ENCODE data around the gene SUZ12. TPM values are rescaled to one million over a fixed set of nuclear protein-coding genes. Genes with fewer than 3 reads are reported as not detected.

SUZ12 gene
- total RNA-seq, 6 donors from 2014 or later = 8.5 to 38.5 (median 18.7) TPM

DNA sequence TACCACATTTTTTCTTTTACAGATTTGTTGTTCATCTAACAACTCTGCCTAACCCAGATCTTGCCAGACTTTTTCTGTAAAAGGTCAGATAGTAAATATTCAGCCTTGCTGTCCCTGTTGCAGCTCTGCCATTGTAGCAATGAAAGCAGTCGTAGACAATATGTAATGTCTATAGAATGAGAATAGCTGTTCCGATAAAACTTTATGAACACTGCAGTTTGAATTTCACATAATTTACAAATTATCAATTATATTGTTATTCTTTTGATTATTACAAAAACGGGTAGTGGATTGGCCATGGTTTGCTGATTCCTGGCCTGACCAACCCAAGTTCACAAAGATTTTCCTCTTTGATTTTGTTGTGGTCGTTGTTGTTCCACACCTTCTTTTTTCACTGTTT is 73.3 kb downstream of the SUZ12 start:
- H3K27me3 ChIP-seq = no peaks in the 10 kb centered on the region
- H3K9me3 ChIP-seq = no peaks in the 10 kb centered on the region
- TF ChIP-seq POLR2AphosphoS5 (IDR thresholded peaks at IDR 0.05) = no peak
- TF ChIP-seq CTCF (IDR thresholded peaks at IDR 0.05) = no peak
- TF ChIP-seq POLR2A (IDR thresholded peaks at IDR 0.05) = no peak
- TF ChIP-seq EP300 (IDR thresholded peaks at IDR 0.05) = no peak
- DNase-seq (no peak), ATAC-seq (ENCODE audit: low FRiP score in 2 of 2) (no peak)
- H3K4me1 ChIP-seq = peaks cover 16 to 28% (median 18%) of the 10 kb centered on the region in 4 donors
- H3K27ac ChIP-seq = no peak overlapping the region
- H3K36me3 ChIP-seq = no peaks in the 10 kb centered on the region
- WGBS, 2 donors = 84 to 90% methylated on average over 4 of the region's 4 CpGs
- no peak overlapping the region for H3K4me3 ChIP-seq

GRCh38 chr17:32015245-32016013 is 78.6 kb downstream of the SUZ12 start:
- no peak overlapping the region for H3K27ac ChIP-seq
- TF ChIP-seq POLR2AphosphoS5 (IDR thresholded peaks at IDR 0.05) = no peak
- TF ChIP-seq POLR2A (IDR thresholded peaks at IDR 0.05) = no peak
- TF ChIP-seq EP300 (IDR thresholded peaks at IDR 0.05) = no peak
- TF ChIP-seq CTCF (IDR thresholded peaks at IDR 0.05) = no peak
- H3K4me3 ChIP-seq = no peak overlapping the region
- DNase-seq (no peak), ATAC-seq (ENCODE audit: low FRiP score in 2 of 2) (no peak)
- H3K36me3 ChIP-seq = peaks cover 0 to 8% (median 2%) of the 10 kb centered on the region in 4 donors
- WGBS, 2 donors = 79 to 83% methylated on average over 9 of the region's 9 CpGs
- H3K9me3 ChIP-seq = no peaks in the 10 kb centered on the region
- peaks cover 0 to 4% (median 0%) of the 10 kb centered on the region in 4 donors for H3K4me1 ChIP-seq
- H3K27me3 ChIP-seq = no peaks in the 10 kb centered on the region

GRCh38 chr17:32016231-32016630 is 79.4 kb downstream of the SUZ12 start:
- Histone ChIP-seq H3K36me3 (peaks cover 0 to 11% (median 5%) of the 10 kb centered on the region in 4 donors), H3K4me3 (no peak overlapping the region), H3K27me3 (no peaks in the 10 kb centered on the region), H3K27ac (no peak overlapping the region), H3K4me1 (peaks cover 0 to 4% (median 0%) of the 10 kb centered on the region in 4 donors), H3K9me3 (no peaks in the 10 kb centered on the region)
- TF ChIP-seq POLR2AphosphoS5 (IDR thresholded peaks at IDR 0.05) = no peak
- TF ChIP-seq POLR2A (IDR thresholded peaks at IDR 0.05) = no peak
- TF ChIP-seq CTCF (IDR thresholded peaks at IDR 0.05) = no peak
- DNase-seq (no peak), ATAC-seq (ENCODE audit: low FRiP score in 2 of 2) (no peak)
- WGBS, 2 donors = 54 to 70% methylated on average over 7 of the region's 7 CpGs

GRCh38 chr17:32019228-32019627 is 82.4 kb downstream of the SUZ12 start:
- Histone ChIP-seq H3K4me1 (peaks cover 0 to 4% (median 0%) of the 10 kb centered on the region in 4 donors), H3K27ac (no peak overlapping the region), H3K36me3 (peaks cover 4 to 25% (median 13%) of the 10 kb centered on the region in 4 donors), H3K4me3 (no peak overlapping the region), H3K9me3 (no peaks in the 10 kb centered on the region), H3K27me3 (no peaks in the 10 kb centered on the region)
- TF ChIP-seq POLR2AphosphoS5 (IDR thresholded peaks at IDR 0.05) (no peak), EP300 (IDR thresholded peaks at IDR 0.05) (no peak), CTCF (IDR thresholded peaks at IDR 0.05) (no peak), POLR2A (IDR thresholded peaks at IDR 0.05) (no peak)
- ATAC-seq (ENCODE audit: low FRiP score in 2 of 2) (no peak), DNase-seq (no peak)
- WGBS, 2 donors = 91 to 96% methylated on average over 1 of the region's 1 CpG
